Measurements from ENCODE around the gene SUSD3. TPM values are rescaled to one million over a fixed set of nuclear protein-coding genes. Genes with fewer than 3 reads are reported as not detected.

SUSD3 gene
- total and polyA plus RNA-seq, 10 of the 15 experiments (the other 5 are each of a cell fraction or from before 2014, with no cell fraction given) = 2.5 to 92.0 (median 31.1) TPM

DNA sequence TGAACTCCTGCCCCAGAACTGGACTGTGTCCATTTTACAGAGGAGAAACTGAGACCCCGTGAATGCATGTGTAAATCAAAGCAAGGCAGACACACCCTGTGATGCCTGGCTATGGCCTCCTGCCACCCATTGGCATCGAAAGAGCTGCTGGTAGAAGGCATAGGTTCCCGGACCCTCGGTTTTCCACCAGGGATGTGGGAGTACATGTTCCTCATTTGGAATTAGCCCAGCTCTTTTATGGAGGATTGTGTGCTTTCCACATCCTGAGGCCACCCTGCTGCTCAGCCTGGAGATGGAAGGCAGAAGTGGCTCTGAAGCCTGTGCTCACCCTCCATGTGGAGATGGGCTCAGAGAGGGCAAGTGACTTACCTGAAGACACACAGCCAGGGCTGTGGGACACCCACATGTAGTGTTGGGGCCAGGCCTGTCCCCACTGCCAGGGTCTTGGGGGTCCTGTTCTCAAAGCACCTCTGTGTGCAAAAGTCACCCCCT, 2.8 kb downstream of the SUSD3 start:
- RAD21 ChIA-PET (ENCODE audit: unreplicated experiment) = interaction anchor here (1.2 to 4.6 kb wide), 7 partner anchors 31 to 104 kb away, joined by 3 to 22 read pairs (median 7); no protein-coding TSS in a partner anchor
- no peak for FAIRE-seq
- intact Hi-C loops (cut with micrococcal nuclease; ENCODE audit: unreplicated experiment) = no loop called here
- no TSS peak for BruUV-seq (replicated peaks)
- Histone ChIP-seq H3K4me3 (peak overlapping the region; percentile 81), H3K9ac (ENCODE audit: control insufficient read depth, insufficient read depth, low read length) (peak overlapping the region; percentile 93), H3K9me3 (replicated peaks; ENCODE audit: control insufficient read depth, insufficient read depth, low read length) (no peaks in the 10 kb centered on the region), H3K36me3 (ENCODE audit: control insufficient read depth in 2 of 2, insufficient read depth in 2 of 2, low read length in 1 of 2) (peaks cover 0 to 4% of the 10 kb centered on the region in 2 experiments; a peak in 3 of 4 replicates), H4K20me1 (ENCODE audit: control insufficient read depth, insufficient read depth) (no peaks in the 10 kb centered on the region), H3K27me3 (replicated peaks in 1 of 2; ENCODE audit: control insufficient read depth in 2 of 2, insufficient read depth in 2 of 2, low read length in 1 of 2) (no peaks in the 10 kb centered on the region), H2AFZ (ENCODE audit: control insufficient read depth, low read depth, low read length) (no peak overlapping the region; the same call in 1 of the 2 replicates), H3K4me2 (ENCODE audit: control insufficient read depth, insufficient read depth) (peak overlapping the region; percentile 93), H3K4me1 (ENCODE audit: control insufficient read depth, insufficient read depth, low read length) (peaks cover 63% of the 10 kb centered on the region), H3K79me2 (ENCODE audit: control insufficient read depth, insufficient read depth, low read length) (peaks cover 55% of the 10 kb centered on the region), H3K27ac (ENCODE audit: control insufficient read depth, insufficient read depth) (peak overlapping the region; percentile 88)
- no peak for ATAC-seq
- POLR2A ChIA-PET = interaction anchor here (0.9 to 4.2 kb wide), 5 partner anchors 10 to 72 kb away, joined by 3 to 36 read pairs (median 5); partner anchors contain the start of genes CARD19 and NINJ1
- 74% methylated on average over 4 of the region's 4 CpGs for WGBS (ENCODE audit: insufficient coverage, insufficient replicate concordance, low lambda C conversion rate, missing lambda C conversion rate)
- DNase-seq (ENCODE audit: low read depth, low spot score) = no peak
- in situ Hi-C loops (cut with MboI) = no loop called here
- SMC1A ChIA-PET (ENCODE audit: uncharacterized antibody, unreplicated experiment) = interaction anchor here (1.1 to 3.2 kb wide), 10 partner anchors 10 to 98 kb away, joined by 3 to 15 read pairs (median 7); no protein-coding TSS in a partner anchor
- CTCF ChIA-PET = interaction anchor here (0.9 to 4.3 kb wide), 7 partner anchors 33 to 505 kb away, joined by 3 to 31 read pairs (median 4); partner anchors contain the start of gene CARD19
- TF ChIP-seq EED (IDR thresholded peaks at IDR 0.05; ENCODE audit: low read depth) (no peak), LARP7 (IDR thresholded peaks at IDR 0.05) (no peak), CBFB (IDR thresholded peaks at IDR 0.05; ENCODE audit: low read depth) (no peak), HDAC2 (IDR thresholded peaks at IDR 0.05) (no peak), STAT3 (IDR thresholded peaks at IDR 0.05; ENCODE audit: low read depth, low read length) (no peak), STAT1 (conservative IDR thresholded peaks at IDR 0.05) (no peak), NFXL1 (IDR thresholded peaks at IDR 0.05; ENCODE audit: borderline replicate concordance) (peak; percentile 88; the same call in 1 of the 2 replicates), GABPA (IDR thresholded peaks at IDR 0.05; ENCODE audit: low read depth) (no peak), KDM1A (IDR thresholded peaks at IDR 0.05; ENCODE audit: borderline replicate concordance) (peak; percentile 20; the same call in 1 of the 2 replicates), MTA2 (IDR thresholded peaks at IDR 0.05; ENCODE audit: low read depth) (no peak), SRF (IDR thresholded peaks at IDR 0.05; ENCODE audit: low read depth in 2 of 2, low read length in 2 of 2) (no peak), SREBF1 (IDR thresholded peaks at IDR 0.05; ENCODE audit: low read length) (no peak), ZBED1 (IDR thresholded peaks at IDR 0.05; ENCODE audit: borderline replicate concordance) (no peak), ZNF217 (IDR thresholded peaks at IDR 0.05) (peak; percentile 89; the same call in 1 of the 2 replicates), SMARCA5 (IDR thresholded peaks at IDR 0.05) (peak; percentile 89), SP1 (IDR thresholded peaks at IDR 0.05; ENCODE audit: low read depth, low read length) (no peak), RCOR1 (conservative IDR thresholded peaks at IDR 0.05; ENCODE audit: low read depth, low read length) (no peak), MXI1 (IDR thresholded peaks at IDR 0.05; ENCODE audit: low read depth, low read length) (no peak)
- TF ChIP-seq, protein P1, sequence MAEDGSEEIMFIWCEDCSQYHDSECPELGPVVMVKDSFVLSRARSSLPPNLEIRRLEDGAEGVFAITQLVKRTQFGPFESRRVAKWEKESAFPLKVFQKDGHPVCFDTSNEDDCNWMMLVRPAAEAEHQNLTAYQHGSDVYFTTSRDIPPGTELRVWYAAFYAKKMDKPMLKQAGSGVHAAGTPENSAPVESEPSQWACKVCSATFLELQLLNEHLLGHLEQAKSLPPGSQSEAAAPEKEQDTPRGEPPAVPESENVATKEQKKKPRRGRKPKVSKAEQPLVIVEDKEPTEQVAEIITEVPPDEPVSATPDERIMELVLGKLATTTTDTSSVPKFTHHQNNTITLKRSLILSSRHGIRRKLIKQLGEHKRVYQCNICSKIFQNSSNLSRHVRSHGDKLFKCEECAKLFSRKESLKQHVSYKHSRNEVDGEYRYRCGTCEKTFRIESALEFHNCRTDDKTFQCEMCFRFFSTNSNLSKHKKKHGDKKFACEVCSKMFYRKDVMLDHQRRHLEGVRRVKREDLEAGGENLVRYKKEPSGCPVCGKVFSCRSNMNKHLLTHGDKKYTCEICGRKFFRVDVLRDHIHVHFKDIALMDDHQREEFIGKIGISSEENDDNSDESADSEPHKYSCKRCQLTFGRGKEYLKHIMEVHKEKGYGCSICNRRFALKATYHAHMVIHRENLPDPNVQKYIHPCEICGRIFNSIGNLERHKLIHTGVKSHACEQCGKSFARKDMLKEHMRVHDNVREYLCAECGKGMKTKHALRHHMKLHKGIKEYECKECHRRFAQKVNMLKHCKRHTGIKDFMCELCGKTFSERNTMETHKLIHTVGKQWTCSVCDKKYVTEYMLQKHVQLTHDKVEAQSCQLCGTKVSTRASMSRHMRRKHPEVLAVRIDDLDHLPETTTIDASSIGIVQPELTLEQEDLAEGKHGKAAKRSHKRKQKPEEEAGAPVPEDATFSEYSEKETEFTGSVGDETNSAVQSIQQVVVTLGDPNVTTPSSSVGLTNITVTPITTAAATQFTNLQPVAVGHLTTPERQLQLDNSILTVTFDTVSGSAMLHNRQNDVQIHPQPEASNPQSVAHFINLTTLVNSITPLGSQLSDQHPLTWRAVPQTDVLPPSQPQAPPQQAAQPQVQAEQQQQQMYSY (CRISPR knock-in tag; IDR thresholded peaks at IDR 0.05) = no peak
- TF ChIP-seq, protein P2, sequence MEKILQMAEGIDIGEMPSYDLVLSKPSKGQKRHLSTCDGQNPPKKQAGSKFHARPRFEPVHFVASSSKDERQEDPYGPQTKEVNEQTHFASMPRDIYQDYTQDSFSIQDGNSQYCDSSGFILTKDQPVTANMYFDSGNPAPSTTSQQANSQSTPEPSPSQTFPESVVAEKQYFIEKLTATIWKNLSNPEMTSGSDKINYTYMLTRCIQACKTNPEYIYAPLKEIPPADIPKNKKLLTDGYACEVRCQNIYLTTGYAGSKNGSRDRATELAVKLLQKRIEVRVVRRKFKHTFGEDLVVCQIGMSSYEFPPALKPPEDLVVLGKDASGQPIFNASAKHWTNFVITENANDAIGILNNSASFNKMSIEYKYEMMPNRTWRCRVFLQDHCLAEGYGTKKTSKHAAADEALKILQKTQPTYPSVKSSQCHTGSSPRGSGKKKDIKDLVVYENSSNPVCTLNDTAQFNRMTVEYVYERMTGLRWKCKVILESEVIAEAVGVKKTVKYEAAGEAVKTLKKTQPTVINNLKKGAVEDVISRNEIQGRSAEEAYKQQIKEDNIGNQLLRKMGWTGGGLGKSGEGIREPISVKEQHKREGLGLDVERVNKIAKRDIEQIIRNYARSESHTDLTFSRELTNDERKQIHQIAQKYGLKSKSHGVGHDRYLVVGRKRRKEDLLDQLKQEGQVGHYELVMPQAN (conservative IDR thresholded peaks at IDR 0.05) = no peak; the same call in 1 of the 2 replicates
- TF ChIP-seq, protein P3, sequence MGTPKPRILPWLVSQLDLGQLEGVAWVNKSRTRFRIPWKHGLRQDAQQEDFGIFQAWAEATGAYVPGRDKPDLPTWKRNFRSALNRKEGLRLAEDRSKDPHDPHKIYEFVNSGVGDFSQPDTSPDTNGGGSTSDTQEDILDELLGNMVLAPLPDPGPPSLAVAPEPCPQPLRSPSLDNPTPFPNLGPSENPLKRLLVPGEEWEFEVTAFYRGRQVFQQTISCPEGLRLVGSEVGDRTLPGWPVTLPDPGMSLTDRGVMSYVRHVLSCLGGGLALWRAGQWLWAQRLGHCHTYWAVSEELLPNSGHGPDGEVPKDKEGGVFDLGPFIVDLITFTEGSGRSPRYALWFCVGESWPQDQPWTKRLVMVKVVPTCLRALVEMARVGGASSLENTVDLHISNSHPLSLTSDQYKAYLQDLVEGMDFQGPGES (IDR thresholded peaks at IDR 0.05) = no peak
